GM06990 (cell line): ENCODE data around the gene KPNB1.
A peak's percentile ranks its signal among the peaks of the same experiment; 100 is the strongest.

Source experiments
- DNase-seq: peaks from one replicate; pipeline ENCODE4 v3.0.0-alpha.2; 2011; ENCODE audit not compliant: insufficient read length; ENCODE audit errors: extremely low read depth
- H3K27me3 ChIP-seq: replicated peaks from 2 replicates; pipeline ENCODE4 v1.6.0; 2011; ENCODE audit warnings: low read length; ENCODE audit not compliant: control insufficient read depth, insufficient read depth
- H3K36me3 ChIP-seq: 2 replicates; pipeline ENCODE4 v1.5.1; 2011; ENCODE audit warnings: low read length; ENCODE audit not compliant: control insufficient read depth, insufficient read depth
- H3K4me3 ChIP-seq: replicated peaks from 2 replicates; pipeline ENCODE4 v1.5.1; 2011; ENCODE audit warnings: low read depth, mild to moderate bottlenecking, control low read depth, low read length
- TF ChIP-seq, protein P1 (sequence below): IDR thresholded peaks from 2 replicates; pipeline ENCODE4 v1.5.1; 2011; ENCODE audit warnings: low read length, control low read depth, mild to moderate bottlenecking, inconsistent platforms; ENCODE audit not compliant: insufficient read depth, poor library complexity, severe bottlenecking

The KPNB1 gene

DNA sequence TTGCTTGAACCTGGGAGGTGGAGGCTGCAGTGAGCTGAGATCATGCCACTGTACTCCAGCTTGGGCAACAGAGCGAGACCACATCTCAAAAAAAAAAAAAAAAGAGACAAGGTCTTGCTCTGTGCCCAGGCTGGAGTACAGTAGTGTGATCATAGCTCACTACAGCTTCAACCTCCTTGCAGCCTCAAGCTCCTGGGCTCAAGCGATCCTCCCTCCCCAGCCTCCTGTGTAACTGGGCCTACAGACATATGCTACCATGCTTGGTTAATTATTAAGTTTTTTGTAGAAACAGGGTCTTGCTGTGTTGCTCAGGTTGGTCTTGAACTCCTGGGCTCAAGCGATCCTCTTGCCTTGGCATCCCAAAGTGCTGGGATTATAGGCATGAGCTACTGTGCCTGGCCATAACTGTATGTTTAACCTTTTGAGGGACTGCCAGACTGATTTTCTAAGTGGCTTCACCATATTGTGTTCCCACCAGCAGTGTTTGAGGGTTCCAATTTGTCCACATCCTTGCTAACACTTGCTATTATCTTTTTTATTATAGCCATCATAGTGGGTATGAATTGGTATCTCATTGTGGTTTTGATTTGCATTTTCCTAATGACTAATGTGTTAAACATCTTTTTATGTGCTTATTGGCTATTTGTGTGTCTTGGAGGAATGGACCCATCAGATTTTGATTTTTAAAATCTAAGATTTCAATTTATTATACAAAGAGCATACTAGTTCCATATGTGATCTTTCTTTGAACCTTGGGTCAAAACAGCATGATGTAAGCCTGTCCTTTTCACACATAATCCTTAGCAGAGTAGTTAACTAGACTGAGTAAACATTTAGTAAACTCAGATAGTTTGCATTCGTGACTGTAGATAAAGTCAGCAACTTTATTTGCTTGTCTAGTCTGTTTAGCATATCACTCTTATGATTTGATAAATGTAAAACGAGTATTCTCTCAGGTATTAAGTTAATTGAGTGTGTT lies 38.1 kb upstream of the KPNB1 start:
- Histone ChIP-seq H3K36me3 (peaks cover 2% of the 10 kb centered on the region), H3K4me3 (no peak overlapping the region), H3K27me3 (no peaks in the 10 kb centered on the region)
- TF ChIP-seq, protein P1, sequence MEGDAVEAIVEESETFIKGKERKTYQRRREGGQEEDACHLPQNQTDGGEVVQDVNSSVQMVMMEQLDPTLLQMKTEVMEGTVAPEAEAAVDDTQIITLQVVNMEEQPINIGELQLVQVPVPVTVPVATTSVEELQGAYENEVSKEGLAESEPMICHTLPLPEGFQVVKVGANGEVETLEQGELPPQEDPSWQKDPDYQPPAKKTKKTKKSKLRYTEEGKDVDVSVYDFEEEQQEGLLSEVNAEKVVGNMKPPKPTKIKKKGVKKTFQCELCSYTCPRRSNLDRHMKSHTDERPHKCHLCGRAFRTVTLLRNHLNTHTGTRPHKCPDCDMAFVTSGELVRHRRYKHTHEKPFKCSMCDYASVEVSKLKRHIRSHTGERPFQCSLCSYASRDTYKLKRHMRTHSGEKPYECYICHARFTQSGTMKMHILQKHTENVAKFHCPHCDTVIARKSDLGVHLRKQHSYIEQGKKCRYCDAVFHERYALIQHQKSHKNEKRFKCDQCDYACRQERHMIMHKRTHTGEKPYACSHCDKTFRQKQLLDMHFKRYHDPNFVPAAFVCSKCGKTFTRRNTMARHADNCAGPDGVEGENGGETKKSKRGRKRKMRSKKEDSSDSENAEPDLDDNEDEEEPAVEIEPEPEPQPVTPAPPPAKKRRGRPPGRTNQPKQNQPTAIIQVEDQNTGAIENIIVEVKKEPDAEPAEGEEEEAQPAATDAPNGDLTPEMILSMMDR: no peak
- no peak for DNase-seq

DNA sequence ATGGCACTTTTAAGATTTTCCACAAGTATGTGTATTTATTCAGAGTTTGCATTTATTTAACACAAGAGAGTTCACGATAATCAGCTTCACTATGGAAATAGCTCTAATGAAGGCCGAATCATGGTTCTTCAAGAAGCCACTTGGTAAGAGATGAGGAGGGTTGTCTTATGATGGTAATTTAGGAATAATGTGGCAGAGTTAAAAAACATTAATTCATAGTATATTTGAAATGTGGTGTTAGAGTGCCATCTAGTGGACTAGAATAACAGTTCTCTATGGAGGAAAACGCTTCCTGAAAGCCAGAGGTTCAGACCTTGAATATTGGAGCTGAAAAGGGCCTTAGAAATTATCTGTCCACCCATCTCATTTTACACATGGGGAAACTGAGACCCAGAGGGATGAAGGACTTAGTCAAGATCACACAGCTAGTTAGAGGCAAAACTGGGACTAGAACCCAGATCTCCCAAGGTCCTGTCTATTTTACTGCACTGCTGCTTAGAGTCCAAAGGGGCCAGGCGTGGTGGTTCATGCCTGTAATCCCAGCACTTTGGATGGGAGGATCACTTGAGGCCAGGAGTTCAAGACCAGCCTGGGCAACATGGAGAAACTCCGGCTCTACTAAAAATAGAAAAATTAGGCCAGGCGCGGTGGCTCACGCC lies 33.8 kb upstream of the KPNB1 start:
- no peak for DNase-seq
- H3K36me3 ChIP-seq: peaks cover 5% of the 10 kb centered on the region
- no peak overlapping the region for H3K4me3 ChIP-seq
- H3K27me3 ChIP-seq: no peaks in the 10 kb centered on the region
- TF ChIP-seq, protein P1: peak; percentile 53

DNA sequence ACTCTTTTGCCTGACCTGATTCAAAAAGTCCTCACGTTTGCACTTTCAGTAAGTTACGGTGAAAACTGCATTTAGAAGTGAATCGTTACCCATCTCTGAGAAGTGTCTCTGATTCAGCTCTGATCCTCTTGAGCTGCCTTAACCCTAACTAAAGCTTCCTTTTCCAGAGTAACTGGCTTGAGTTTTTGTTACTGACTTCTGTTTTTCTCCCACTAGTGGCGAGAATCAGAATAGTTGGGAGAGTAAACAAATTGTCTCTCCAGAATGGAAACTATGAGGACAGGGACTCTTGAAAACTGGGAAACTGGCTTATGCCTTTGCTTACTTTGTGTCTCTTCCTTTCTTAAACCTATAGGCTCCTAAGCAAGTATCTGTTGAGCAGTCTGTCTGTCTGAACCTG lies 31.3 kb upstream of the KPNB1 start:
- TF ChIP-seq, protein P1: peak; percentile 30
- Histone ChIP-seq H3K27me3 (no peaks in the 10 kb centered on the region), H3K36me3 (peaks cover 7% of the 10 kb centered on the region), H3K4me3 (no peak overlapping the region)
- DNase-seq: no peak

DNA sequence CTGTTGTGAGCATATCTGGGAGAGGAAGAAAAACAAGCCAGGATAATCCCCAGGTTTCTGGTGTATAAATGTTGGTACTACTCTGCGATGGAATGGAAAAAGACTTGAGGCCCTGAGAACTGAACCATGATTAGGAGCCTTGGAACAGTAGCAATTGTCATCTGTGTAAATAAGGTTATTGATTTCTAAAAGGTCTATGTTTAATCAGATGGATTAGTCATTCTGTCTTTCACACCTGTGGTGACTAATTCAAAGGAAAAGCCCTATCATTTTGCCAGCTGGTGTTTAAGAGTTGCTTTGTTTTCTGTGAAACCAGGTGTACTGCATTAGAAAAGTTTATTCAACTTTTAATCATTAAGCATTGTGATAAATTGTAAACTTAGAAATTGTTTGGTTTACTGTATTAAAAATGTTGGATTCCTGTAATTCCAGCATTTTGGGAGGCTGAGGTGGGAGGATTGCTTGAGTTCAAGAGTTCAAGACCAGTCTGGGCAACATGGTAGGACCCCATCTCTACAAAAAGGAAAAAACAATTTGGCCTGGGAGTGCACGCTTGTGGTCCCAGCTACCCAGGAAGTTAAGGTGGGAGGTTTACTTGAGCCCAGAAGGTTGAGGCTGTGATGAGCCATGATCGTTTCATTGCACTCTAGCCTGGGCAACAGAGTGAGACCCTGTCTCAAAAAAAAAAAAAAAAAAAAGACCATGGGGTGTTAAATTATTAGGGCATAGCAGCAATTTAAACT lies 29.0 kb upstream of the KPNB1 start:
- peaks cover 9% of the 10 kb centered on the region for H3K36me3 ChIP-seq
- no peak for DNase-seq

More for the DNA sequence above, 29.0 kb upstream of the KPNB1 start:
- Histone ChIP-seq H3K4me3 (no peak overlapping the region), H3K27me3 (no peaks in the 10 kb centered on the region)
- TF ChIP-seq, protein P1: no peak
